Activated CD8-positive, alpha-beta memory T cell treated with anti-CD3 and anti-CD28 coated beads for 24 hours (primary cell): ENCODE measurements around the gene PLEKHA8.
"Not testable (repeated sequence)": the region's sequence is repeated elsewhere in the genome, so short reads cannot be mapped to it uniquely, and the experiment has no call there.

ENCODE experiments used
- DNase-seq: peaks from one replicate; pipeline ENCODE4 v3.0.0-alpha.2; 2020

Gene PLEKHA8

DNA sequence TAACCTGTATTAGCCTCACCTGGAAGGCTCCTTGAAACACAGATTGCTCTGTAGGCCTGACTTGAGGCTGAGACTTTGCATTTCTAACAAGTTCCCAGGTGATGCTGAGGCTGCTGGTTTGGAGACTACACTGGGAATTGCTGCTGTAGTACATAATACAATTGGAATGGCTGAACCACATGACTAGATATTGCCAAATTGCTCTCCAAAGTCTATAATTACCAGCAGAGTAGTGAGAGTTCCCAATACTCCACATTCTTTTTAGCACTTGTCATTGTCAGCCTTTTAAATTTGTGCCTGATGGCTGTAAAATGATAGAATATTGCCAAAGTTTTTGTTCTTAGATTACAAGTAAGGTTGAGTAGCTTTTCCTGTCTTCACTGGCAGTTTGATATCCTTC is 39.9 kb downstream of the PLEKHA8 start:
- no peak for DNase-seq

DNA sequence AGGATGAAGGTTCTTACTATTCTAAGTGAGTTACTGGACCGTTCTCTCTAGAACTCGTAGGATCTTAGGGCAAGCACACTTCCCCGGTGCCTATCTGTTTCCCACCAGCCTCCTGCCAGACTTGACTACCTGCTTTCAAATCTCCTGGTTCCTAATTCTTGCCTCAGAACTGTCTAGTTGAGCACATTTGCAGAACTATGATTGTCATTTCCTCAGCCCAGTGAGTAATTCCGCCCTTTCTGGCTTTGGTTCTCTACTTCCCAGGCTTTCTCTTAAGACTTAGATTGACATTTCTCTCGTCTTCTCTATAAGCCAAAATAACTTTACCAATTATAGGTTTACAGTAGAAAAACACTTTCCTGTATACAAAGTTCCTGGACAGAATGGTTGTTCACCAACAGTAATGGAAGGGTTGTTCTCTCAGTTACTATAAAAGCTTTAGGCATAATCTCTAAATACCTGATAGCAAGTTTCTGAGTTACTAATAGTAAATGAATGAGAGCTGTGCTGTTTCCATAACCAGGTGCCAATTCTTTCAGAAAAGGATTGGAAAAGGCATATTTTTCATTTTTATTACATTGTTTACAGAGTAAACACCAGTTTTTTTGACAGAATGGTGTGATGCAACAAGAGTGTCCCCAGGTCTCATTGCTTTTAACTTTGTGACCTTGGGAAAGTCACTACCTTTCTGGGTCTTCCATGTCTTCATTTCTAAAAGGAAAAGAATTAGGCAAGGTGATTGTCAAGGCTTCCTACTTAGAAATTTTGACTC is 41.1 kb downstream of the PLEKHA8 start:
- no peak for DNase-seq

DNA sequence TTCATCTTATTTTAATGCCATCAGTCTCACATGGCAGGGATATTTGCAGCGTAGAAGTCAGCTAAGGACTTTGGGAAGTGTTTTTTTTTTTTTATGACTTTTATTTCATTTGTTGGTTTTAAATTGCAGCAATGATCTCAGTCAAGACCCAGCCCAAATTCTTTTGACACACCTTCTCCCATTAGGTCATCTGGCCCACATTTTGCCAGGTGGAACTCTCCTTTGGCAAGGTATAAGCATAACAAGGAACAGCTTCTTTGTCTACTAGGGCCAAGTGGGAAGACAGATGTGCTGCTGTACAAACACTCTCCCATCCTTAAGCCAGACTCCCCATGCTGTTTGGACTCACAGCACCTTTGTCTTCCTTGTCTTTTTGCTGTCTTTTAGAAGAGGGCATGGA is 41.8 kb downstream of the PLEKHA8 start:
- DNase-seq: no peak

DNA sequence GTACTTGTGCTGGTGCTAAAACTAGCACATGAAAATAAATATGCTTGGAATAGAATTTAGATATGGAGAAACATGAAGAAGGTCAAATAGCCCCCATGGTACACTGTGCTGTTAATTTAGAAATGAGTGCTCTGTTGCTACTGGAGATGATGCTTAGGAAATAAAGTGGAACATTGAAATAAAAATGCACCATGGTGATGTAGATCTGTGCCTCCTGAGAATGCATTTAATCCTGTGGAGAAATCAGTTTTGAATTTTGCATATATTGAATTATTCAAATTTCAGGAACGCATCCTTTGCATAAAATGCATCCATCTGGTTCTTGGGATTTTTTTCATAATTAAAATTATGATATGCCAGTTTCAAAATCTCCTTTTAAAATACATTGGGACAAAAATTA is 44.5 kb downstream of the PLEKHA8 start:
- DNase-seq: no peak

DNA sequence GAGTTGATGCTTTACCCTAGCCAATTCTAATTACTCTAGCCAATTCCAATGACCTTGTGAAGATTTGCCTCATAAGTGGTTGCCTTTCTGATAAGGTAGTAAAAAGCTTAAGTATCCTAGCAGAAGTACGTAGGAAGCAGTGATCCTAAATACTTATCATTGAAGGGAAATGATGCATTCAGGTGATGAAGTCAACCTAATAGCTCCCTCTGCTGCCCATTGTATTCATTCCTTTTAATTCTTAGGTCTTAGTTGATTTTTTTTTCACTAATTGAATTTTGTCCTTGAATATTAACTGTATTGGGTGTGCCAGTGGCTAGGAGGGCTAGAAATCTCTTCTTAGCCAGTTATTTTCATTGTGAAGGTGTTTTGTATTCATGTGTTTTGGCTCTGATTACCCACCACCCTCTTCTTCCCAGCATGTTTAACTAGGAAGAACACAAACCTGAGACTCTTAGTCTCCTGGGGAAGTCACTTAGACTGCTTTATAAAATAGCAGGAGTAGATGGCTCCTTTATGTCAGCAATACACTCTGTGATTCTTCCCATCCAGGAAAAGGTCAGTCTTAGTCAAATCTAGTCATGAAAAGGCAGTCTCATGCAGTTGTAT is 46.3 kb downstream of the PLEKHA8 start:
- no peak for DNase-seq

DNA sequence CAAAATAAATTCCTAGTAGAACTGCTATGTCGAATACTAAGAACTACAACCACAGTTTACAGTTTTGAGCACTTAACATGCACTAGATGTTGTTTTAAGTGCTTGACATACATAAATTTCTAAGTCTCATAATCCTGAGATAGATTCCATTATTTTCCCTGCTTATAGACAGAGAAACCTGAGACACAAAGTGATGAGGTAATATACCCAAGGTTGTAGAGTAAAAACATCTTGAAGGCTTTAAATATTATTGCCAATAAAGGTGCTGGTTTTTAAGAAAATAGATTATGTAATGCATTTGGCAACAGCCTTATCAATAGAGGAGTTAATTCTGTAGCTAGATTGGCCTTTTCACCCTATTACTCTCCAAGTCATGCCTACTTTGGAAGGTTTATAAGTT is 48.2 kb downstream of the PLEKHA8 start:
- no peak for DNase-seq

GRCh38 chr7:30078280-30078679 is 50.1 kb downstream of the PLEKHA8 start:
- no peak for DNase-seq

- no peak for DNase-seq
Observed at GRCh38 chr7:30079880-30080279, 51.7 kb downstream of the PLEKHA8 start.

DNA sequence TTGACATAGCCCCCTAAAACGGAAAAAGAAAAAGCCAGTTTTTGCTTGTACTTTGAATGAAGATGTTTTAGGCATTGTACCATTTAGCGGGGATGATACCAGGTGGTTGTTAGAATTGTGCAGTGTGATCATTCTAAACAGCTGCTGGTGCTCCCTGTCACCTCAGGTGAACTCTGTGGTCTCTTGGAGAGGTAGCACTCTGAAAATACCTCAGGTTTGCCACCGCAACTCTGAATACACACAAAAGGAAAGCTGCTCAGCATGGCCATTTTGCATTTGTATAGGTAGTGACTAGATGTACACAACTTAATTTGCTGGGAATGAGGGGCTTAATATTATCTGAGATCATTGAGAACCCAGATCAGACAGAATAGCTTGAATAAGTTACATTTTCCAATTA is 52.6 kb downstream of the PLEKHA8 start:
- DNase-seq: no peak

DNA sequence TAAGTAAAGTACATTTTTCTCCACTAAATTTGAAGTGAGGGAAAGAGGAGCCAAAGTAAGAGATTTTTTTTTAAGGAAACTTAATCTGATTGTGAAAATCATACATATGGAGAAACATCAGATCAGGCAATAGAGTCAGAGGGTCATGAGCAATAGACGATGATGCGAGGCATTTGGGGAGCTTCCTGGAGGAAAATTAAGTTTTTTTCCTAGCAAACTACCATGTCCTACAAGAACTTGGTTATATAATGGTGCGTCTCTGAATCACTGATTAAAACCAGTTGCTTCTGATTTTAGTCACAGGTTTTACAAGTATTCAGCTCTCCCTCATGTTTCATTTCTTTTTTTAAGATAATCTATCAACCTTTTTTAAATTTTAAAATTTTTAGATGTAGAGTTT is 54.5 kb downstream of the PLEKHA8 start:
- DNase-seq: no peak

DNA sequence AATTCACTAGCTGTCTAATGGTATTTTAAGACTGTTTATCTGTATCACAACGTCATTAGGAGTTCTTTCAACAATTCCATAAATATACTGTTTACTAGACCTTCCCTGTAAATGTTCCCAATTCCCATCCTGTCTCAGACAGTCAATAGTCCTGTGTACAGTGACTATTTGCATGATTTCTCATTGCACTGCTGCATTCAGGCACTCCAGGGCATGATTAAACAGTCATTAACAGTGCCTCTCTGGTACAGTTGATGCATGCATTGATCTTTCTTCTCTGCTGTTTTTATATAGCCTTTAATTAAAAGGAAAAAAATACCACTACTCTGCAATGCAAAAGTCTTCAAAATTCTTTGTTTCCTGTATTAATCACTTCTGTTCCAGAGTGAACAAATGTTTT is 55.1 kb downstream of the PLEKHA8 start:
- DNase-seq: no peak

- DNase-seq: no peak
Observed at GRCh38 chr7:30084212-30084611, 56.0 kb downstream of the PLEKHA8 start.

GRCh38 chr7:30086529-30086928 is 58.3 kb downstream of the PLEKHA8 start:
- DNase-seq: no peak

- no peak for DNase-seq
Observed at GRCh38 chr7:30087371-30087770, 59.2 kb downstream of the PLEKHA8 start.

- DNase-seq: no peak
Observed at GRCh38 chr7:30088362-30088761, 60.1 kb downstream of the PLEKHA8 start.

GRCh38 chr7:30090111-30090510 is 61.9 kb downstream of the PLEKHA8 start:
- no peak for DNase-seq

- no peak for DNase-seq
Observed at GRCh38 chr7:30091491-30091912, 63.3 kb downstream of the PLEKHA8 start.

GRCh38 chr7:30091987-30092386 is 63.8 kb downstream of the PLEKHA8 start:
- DNase-seq: no peak

- no peak for DNase-seq
Observed at GRCh38 chr7:30093420-30093952, 65.3 kb downstream of the PLEKHA8 start.

DNA sequence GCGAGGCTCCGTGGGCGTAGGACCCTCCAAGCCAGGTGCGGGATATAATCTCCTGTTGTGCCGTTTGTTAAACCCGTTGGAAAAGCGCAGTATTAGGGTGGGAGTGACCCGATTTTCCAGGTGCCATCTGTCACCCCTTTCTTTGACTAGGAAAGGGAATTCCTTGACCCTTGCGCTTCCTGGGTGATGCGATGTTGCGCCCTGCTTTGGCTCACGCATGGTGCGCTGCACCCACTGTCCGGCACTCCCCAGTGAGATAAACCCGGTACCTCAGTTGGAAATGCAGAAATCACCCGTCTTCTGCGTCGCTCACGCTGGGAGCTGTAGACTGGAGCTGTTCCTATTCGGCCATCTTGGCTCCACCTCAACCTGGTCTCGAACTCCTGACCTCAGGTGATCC is 70.4 kb downstream of the PLEKHA8 start:
- DNase-seq: not testable (repeated sequence)

DNA sequence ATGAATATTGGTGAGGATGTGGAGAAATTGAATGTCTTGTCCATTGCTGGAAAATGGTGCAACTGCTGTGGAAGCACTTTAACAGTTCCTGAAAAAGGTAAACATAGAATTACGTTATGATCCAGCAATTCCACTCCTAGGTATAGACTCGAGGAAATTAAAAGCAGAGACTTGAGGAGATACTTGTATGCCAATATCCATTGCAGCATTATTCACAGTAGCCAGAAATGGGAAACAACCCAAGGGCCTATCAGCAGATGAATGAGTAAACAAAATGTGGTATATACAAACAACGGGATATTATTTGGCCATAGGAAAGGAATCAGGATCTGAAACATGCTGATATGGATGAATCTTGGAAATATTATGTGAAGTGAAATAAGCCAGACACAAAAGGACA is 74.1 kb downstream of the PLEKHA8 start:
- no peak for DNase-seq

DNA sequence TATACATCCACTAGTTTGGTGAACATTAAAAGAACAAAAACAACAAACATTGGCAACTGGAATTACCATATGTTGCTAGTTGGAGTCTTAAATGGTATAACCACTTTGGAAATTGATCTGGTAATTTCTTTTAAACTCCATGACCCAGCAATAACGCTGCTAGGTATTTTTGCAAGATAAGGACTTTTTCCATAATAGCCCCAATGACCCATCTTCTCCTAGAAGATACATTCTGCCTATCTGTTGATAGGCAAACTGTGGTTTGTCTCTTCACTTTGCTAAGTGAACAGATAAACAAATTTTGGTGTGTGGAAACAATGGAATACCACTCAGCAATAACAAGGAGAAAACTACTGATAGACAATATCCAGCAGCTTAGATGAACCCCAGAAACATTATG is 75.9 kb downstream of the PLEKHA8 start:
- no peak for DNase-seq

GRCh38 chr7:30112103-30112713 is 84.0 kb downstream of the PLEKHA8 start:
- no peak for DNase-seq

DNA sequence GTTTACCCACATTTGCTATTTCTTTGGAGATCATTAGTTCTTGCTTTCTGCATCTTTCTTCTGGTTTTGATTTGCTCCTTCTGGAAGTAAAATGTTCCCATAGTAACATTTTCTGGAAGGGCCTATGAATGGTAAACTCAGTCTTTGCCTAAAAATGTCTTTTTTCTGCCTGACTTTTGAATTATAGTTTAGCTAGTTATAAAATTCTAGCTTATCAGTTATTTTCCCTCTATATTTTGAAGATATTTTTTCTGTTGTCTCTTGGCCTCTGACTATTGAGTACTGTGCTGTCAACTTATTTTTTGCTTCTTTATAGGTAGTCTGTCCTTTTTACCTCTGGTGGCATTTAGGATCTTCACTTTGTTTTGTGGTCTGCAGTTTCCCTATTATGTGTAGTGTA is 84.9 kb downstream of the PLEKHA8 start:
- no peak for DNase-seq
